Liver (tissue), 3 donors: ENCODE data around the gene DPY30.

Experiments
- ATF3 ChIP-seq: IDR thresholded peaks from 2 replicates; pipeline ENCODE4 v1.6.1; 2016; ENCODE audit warnings: antibody characterized with exemption
- CTCF ChIP-seq: fragments of 150-350 bp; IDR thresholded peaks from 2 replicates; pipeline ENCODE4 v1.5.1; 2017; ENCODE audit warnings: improper control_type of control experiment, low read depth, low read length; ENCODE audit not compliant: missing input control
- EGR1 ChIP-seq, 2 donors: IDR thresholded peaks; 2 replicates each; pipeline ENCODE4 v1.6.1; 2016 to 2018; ENCODE audit warnings: antibody characterized with exemption in 2 of 2, low read depth in 2 of 2
- FOXA1 ChIP-seq: IDR thresholded peaks from 2 replicates; pipeline ENCODE4 v1.6.1; 2016; ENCODE audit warnings: antibody characterized with exemption
- GABPA ChIP-seq, 2 donors: IDR thresholded peaks in 1 of 2; conservative IDR thresholded peaks in 1 of 2; 2 replicates each; pipeline ENCODE4 v1.6.1; 2016; ENCODE audit warnings: antibody characterized with exemption in 2 of 2, mild to moderate bottlenecking in 1 of 2, moderate library complexity in 1 of 2
- HNF4A ChIP-seq, 2 donors: conservative IDR thresholded peaks; 2 replicates each; pipeline ENCODE4 v1.6.1; 2016; ENCODE audit warnings: antibody characterized with exemption in 2 of 2, mild to moderate bottlenecking in 2 of 2
- HNF4G ChIP-seq: IDR thresholded peaks from 2 replicates; pipeline ENCODE4 v1.6.1; 2016; ENCODE audit warnings: antibody characterized with exemption
- MAX ChIP-seq: IDR thresholded peaks from 2 replicates; pipeline ENCODE4 v1.6.1; 2016; ENCODE audit warnings: antibody characterized with exemption
- NR2F2 ChIP-seq: IDR thresholded peaks from 2 replicates; pipeline ENCODE4 v1.6.1; 2016; ENCODE audit warnings: antibody characterized with exemption
- REST ChIP-seq: IDR thresholded peaks from 2 replicates; pipeline ENCODE4 v1.6.1; 2016; ENCODE audit warnings: antibody characterized with exemption, mild to moderate bottlenecking
- TAF1 ChIP-seq: conservative IDR thresholded peaks from 2 replicates; pipeline ENCODE4 v1.6.1; 2016; ENCODE audit warnings: antibody characterized with exemption, mild to moderate bottlenecking
- ZBTB33 ChIP-seq: IDR thresholded peaks from 2 replicates; pipeline ENCODE4 v1.6.1; 2016; ENCODE audit warnings: antibody characterized with exemption
- donor health status: healthy.
- donor health status: healthy.

- TF ChIP-seq HNF4A (conservative IDR thresholded peaks at IDR 0.05) (no peak), CTCF (no peak), TAF1 (no peak), REST (no peak), HNF4G (no peak), MAX (no peak), EGR1 (IDR thresholded peaks at IDR 0.05; ENCODE audit: low read depth in 2 of 2) (no peak), ZBTB33 (no peak), FOXA1 (no peak), GABPA (IDR thresholded peaks at IDR 0.05 in 1 of 2, conservative IDR thresholded peaks at IDR 0.05 in 1 of 2) (no peak), ATF3 (no peak), NR2F2 (no peak)
Measured at GRCh38 chr2:31978436-31978835, 61.2 kb downstream of the DPY30 start.
